Nephron progenitor cell (in vitro differentiated cells): ENCODE data around the gene GNAO1.

ENCODE experiments used
- DNase-seq: peaks from one replicate; pipeline ENCODE4 v3.0.0; 2021
- H3K27ac Mint-ChIP-seq: 2 replicates; pipeline ENCODE4 v1.8.0; 2021; ENCODE audit warnings: mild to moderate bottlenecking, moderate library complexity, mixed read lengths
- H3K27me3 Mint-ChIP-seq: 2 replicates; pipeline ENCODE4 v1.8.0; 2021; ENCODE audit warnings: mild to moderate bottlenecking, low read depth, mixed read lengths; ENCODE audit not compliant: poor library complexity
- H3K36me3 Mint-ChIP-seq: 2 replicates; pipeline ENCODE4 v1.8.0; 2021; ENCODE audit warnings: low read depth, mixed read lengths
- H3K4me1 Mint-ChIP-seq: 2 replicates; pipeline ENCODE4 v1.8.0; 2021; ENCODE audit warnings: mixed read lengths
- H3K4me3 Mint-ChIP-seq: 2 replicates; pipeline ENCODE4 v1.8.0; 2021; ENCODE audit warnings: mild to moderate bottlenecking, moderate library complexity, mixed read lengths
- H3K9me3 Mint-ChIP-seq: 2 replicates; pipeline ENCODE4 v1.8.0; 2021; ENCODE audit warnings: mild to moderate bottlenecking, moderate library complexity, mixed read lengths
- CTCF ChIP-seq: fragments of 200-600 bp; sonication (generic); IDR thresholded peaks from 2 replicates; pipeline ENCODE4 v1.5.0; 2021; ENCODE audit warnings: antibody characterized with exemption

Gene GNAO1

GRCh38 chr16:56207421-56207820 is 16.1 kb downstream of the GNAO1 start:
- peaks cover 15% of the 10 kb centered on the region for H3K27me3 Mint-ChIP-seq
- no peak for DNase-seq
- H3K27ac Mint-ChIP-seq, result no peak overlapping the region
- no peaks in the 10 kb centered on the region for H3K36me3 Mint-ChIP-seq
- H3K4me1 Mint-ChIP-seq, result peaks cover 16% of the 10 kb centered on the region
- no peak overlapping the region for H3K4me3 Mint-ChIP-seq
- no peak for TF ChIP-seq CTCF
- H3K9me3 Mint-ChIP-seq, result no peaks in the 10 kb centered on the region

GRCh38 chr16:56211435-56211981 is 20.2 kb downstream of the GNAO1 start:
- H3K4me1 Mint-ChIP-seq, result peaks cover 18% of the 10 kb centered on the region
- H3K27me3 Mint-ChIP-seq, result peaks cover 22% of the 10 kb centered on the region

GRCh38 chr16:56212144-56212543 is 20.9 kb downstream of the GNAO1 start:
- Mint-ChIP-seq H3K4me1 (peaks cover 18% of the 10 kb centered on the region), H3K27me3 (peaks cover 22% of the 10 kb centered on the region), H3K9me3 (no peaks in the 10 kb centered on the region), H3K4me3 (no peak overlapping the region), H3K27ac (no peak overlapping the region), H3K36me3 (no peaks in the 10 kb centered on the region)
- TF ChIP-seq CTCF, result no peak
- no peak for DNase-seq

More at GRCh38 chr16:56211435-56211981, 20.2 kb downstream of the GNAO1 start:
- TF ChIP-seq CTCF, result no peak
- no peaks in the 10 kb centered on the region for H3K9me3 Mint-ChIP-seq
- H3K27ac Mint-ChIP-seq, result peak overlapping the region; percentile 14
- no peak for DNase-seq
- no peaks in the 10 kb centered on the region for H3K36me3 Mint-ChIP-seq
- H3K4me3 Mint-ChIP-seq, result peak overlapping the region; percentile 23

GRCh38 chr16:56221995-56222394 is 30.7 kb downstream of the GNAO1 start:
- no peak overlapping the region for H3K4me3 Mint-ChIP-seq
- peaks cover 35% of the 10 kb centered on the region for H3K27me3 Mint-ChIP-seq
- no peak overlapping the region for H3K27ac Mint-ChIP-seq
- H3K4me1 Mint-ChIP-seq, result peaks cover 6% of the 10 kb centered on the region
- no peaks in the 10 kb centered on the region for H3K36me3 Mint-ChIP-seq
- DNase-seq, result no peak
- no peak for TF ChIP-seq CTCF
- H3K9me3 Mint-ChIP-seq, result no peaks in the 10 kb centered on the region

- Mint-ChIP-seq H3K9me3 (no peaks in the 10 kb centered on the region), H3K27ac (no peak overlapping the region), H3K36me3 (no peaks in the 10 kb centered on the region), H3K4me3 (no peak overlapping the region), H3K27me3 (peaks cover 31% of the 10 kb centered on the region), H3K4me1 (peaks cover 6% of the 10 kb centered on the region)
- no peak for DNase-seq
- TF ChIP-seq CTCF, result no peak
Observed at GRCh38 chr16:56222474-56222997, 31.2 kb downstream of the GNAO1 start.

GRCh38 chr16:56225017-56225742 is 33.9 kb downstream of the GNAO1 start:
- H3K4me3 Mint-ChIP-seq, result no peak overlapping the region
- DNase-seq, result no peak
- no peaks in the 10 kb centered on the region for H3K36me3 Mint-ChIP-seq
- H3K27ac Mint-ChIP-seq, result no peak overlapping the region
- peaks cover 22% of the 10 kb centered on the region for H3K27me3 Mint-ChIP-seq
- H3K9me3 Mint-ChIP-seq, result no peaks in the 10 kb centered on the region
- no peak for TF ChIP-seq CTCF
- H3K4me1 Mint-ChIP-seq, result peaks cover 18% of the 10 kb centered on the region
